Muscle of leg (tissue), 11 donors: Measurements from ENCODE around the gene SLC47A1. TPM values are rescaled to one million over a fixed set of nuclear protein-coding genes. Genes with fewer than 3 reads are reported as not detected.

Source experiments
- DNase-seq: peaks from one replicate; pipeline ENCODE4 v3.0.0; 2013
- H3K27ac ChIP-seq: one replicate; pipeline ENCODE4 v1.5.1; 2013; ENCODE audit warnings: mild to moderate bottlenecking, low read length, control low read depth
- H3K27me3 ChIP-seq: one replicate; pipeline ENCODE4 v1.6.1; 2013; ENCODE audit warnings: low read length; ENCODE audit not compliant: control insufficient read depth, insufficient read depth
- H3K36me3 ChIP-seq: one replicate; pipeline ENCODE4 v1.6.1; 2013; ENCODE audit warnings: low read length; ENCODE audit not compliant: control insufficient read depth, insufficient read depth
- H3K4me1 ChIP-seq: one replicate; pipeline ENCODE4 v1.6.1; 2013; ENCODE audit warnings: low read length; ENCODE audit not compliant: control insufficient read depth, insufficient read depth
- H3K4me3 ChIP-seq: one replicate; pipeline ENCODE4 v1.5.1; 2013; ENCODE audit warnings: low read length, control low read depth
- H3K9me3 ChIP-seq: replicated peaks from 2 replicates; pipeline ENCODE4 v1.6.1; 2013; ENCODE audit warnings: low read depth, low read length; ENCODE audit not compliant: control insufficient read depth
- WGBS: methylation state at CpG from one replicate; pipeline ENCODE4 v1.1.5; 2013; ENCODE audit warnings: missing lambda C conversion rate; ENCODE audit not compliant: insufficient coverage; 5-methylcytosine and 5-hydroxymethylcytosine counted together
- polyA plus RNA-seq, 8 donors: library from polyadenylated mRNA; unstranded; fragments of 120-200 nt; gene quantifications; one replicate each; pipeline versions ENCODE4 v1.2.1 to v1.2.3, GENCODE V29; 2013; ENCODE audit warnings: inconsistent platforms in 1 of 8, low replicate concordance in 1 of 8; ENCODE audit not compliant: insufficient read length in 8 of 8, insufficient read depth in 1 of 8
- total RNA-seq: library from RNA; stranded (reverse); fragments of 120-200 nt; gene quantifications from one replicate; pipeline ENCODE4 v1.2.4, GENCODE V29; 2013

SLC47A1 gene
- total and polyA plus RNA-seq, 9 donors, result 0.71 to 1.3 (median 1.1) TPM

DNA sequence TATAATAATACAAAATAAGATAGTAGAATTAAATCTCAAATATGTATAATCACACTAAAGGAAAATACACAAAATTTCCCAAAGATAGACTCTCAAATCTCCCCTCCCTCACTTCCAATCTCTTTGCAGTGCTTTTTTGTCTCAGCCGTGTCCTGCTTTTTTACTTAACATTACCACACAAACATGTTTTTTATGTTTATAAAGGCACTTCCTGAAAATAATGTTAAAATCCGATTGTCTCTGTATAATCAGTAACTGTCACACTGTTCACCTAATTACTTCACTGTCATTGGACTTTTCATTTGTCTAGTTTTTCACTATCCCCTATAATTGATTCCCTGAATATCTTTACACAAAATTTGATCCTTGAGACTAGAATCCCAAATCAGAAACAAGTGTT, 76.7 kb downstream of the SLC47A1 start:
- no peak for DNase-seq
- Histone ChIP-seq H3K9me3 (no peaks in the 10 kb centered on the region), H3K36me3 (no peaks in the 10 kb centered on the region), H3K4me3 (no peak overlapping the region), H3K4me1 (no peaks in the 10 kb centered on the region), H3K27me3 (no peaks in the 10 kb centered on the region), H3K27ac (no peak overlapping the region)
- WGBS, result no CpG with 5 or more reads among the region's 2 CpGs

DNA sequence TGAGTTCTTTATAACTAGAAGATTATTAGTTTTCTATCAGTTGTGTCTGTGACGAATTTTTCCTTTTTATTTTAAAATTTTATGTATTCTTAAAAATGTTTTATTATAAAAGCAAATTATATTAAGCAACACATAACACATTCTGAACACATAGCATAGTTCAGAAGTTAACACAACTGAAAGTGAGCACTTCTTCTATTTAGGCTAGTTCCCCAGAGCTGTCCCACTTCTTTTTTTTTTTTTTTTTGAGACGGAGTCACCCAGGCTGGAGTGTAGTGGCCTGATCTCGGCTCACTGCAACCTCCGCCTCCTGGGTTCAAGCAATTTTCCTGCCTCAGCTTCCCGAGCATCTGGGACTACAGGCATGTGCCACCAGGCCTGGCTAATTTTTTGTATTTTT, 77.2 kb downstream of the SLC47A1 start:
- Histone ChIP-seq H3K4me3 (no peak overlapping the region), H3K9me3 (no peaks in the 10 kb centered on the region), H3K27me3 (no peaks in the 10 kb centered on the region), H3K27ac (no peak overlapping the region), H3K4me1 (no peaks in the 10 kb centered on the region), H3K36me3 (no peaks in the 10 kb centered on the region)
- 40% methylated on average over 1 of the region's 5 CpGs for WGBS
- DNase-seq, result peak; percentile 8

DNA sequence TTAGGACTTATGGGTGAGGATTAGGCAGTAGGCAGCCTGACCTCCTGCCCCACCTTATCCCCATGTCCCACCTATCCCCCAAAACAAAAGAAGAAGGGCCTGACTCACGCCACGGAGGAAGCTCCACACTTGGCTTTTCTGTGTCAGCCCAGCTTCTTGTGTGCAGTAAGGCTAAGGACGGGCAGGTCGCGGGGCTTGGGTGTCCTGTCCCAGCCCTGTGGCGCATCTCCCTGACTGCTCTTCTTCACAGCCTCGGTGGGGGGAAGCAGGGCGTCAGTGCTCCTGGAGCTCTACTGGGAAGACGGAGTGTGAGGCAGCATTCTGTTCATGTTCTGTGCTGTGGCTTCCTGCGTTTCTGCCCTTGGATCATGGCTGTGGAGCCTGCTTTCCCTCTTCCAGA, 80.3 kb downstream of the SLC47A1 start:
- no peaks in the 10 kb centered on the region for H3K4me1 ChIP-seq
- no peaks in the 10 kb centered on the region for H3K27me3 ChIP-seq
- H3K27ac ChIP-seq, result no peak overlapping the region
- DNase-seq, result no peak
- no peaks in the 10 kb centered on the region for H3K36me3 ChIP-seq
- H3K4me3 ChIP-seq, result no peak overlapping the region
- WGBS, result 82% methylated on average over 8 of the region's 10 CpGs
- peaks cover 12% of the 10 kb centered on the region for H3K9me3 ChIP-seq

DNA sequence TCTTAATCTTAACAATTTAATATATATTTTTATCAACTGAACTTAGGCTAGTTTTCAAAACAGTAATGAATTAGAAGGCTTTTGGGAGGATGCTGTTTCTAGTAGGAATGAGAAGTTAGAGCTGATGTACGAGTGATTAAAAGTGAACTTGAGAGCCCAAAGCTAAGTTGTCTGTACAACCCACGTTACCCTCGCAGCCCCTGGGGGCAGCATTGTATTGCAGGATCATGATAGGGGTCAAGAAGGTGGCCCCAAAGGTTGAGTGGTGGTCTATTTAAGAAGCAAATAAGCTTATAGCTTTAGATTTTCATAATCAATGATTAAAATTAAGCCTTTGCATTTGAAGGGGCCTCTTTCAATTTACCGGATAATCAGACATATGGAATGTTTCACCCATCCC, 81.2 kb downstream of the SLC47A1 start:
- H3K4me1 ChIP-seq, result no peaks in the 10 kb centered on the region
- no peaks in the 10 kb centered on the region for H3K36me3 ChIP-seq
- 90% methylated on average over 2 of the region's 4 CpGs for WGBS
- no peak overlapping the region for H3K4me3 ChIP-seq
- no peak for DNase-seq
- no peak overlapping the region for H3K27ac ChIP-seq
- H3K27me3 ChIP-seq, result no peaks in the 10 kb centered on the region
- peaks cover 21% of the 10 kb centered on the region for H3K9me3 ChIP-seq

DNA sequence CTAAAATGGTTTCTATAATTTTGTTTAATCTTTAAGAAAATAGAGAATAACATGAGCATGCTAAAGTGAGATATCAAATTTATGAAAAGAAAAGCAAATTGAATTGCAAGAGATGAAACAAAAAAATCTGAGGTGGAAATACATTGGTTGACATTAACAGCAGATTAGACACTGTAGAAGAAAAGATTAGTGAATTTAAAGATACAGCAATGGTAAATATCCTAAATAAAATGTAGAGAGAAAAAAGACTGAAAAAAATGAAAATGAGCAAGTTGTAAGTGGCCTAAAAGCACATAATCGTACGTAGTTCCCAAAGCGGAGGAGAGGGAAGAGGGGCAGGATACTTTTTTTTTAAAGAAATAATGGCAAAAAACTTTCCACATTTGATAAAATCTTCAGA, 84.4 kb downstream of the SLC47A1 start:
- H3K27ac ChIP-seq, result no peak overlapping the region
- H3K27me3 ChIP-seq, result no peaks in the 10 kb centered on the region
- no peaks in the 10 kb centered on the region for H3K36me3 ChIP-seq
- H3K9me3 ChIP-seq, result peaks cover 34% of the 10 kb centered on the region
- H3K4me1 ChIP-seq, result no peaks in the 10 kb centered on the region
- WGBS, result no CpG with 5 or more reads among the region's 3 CpGs
- DNase-seq, result no peak
- H3K4me3 ChIP-seq, result no peak overlapping the region

DNA sequence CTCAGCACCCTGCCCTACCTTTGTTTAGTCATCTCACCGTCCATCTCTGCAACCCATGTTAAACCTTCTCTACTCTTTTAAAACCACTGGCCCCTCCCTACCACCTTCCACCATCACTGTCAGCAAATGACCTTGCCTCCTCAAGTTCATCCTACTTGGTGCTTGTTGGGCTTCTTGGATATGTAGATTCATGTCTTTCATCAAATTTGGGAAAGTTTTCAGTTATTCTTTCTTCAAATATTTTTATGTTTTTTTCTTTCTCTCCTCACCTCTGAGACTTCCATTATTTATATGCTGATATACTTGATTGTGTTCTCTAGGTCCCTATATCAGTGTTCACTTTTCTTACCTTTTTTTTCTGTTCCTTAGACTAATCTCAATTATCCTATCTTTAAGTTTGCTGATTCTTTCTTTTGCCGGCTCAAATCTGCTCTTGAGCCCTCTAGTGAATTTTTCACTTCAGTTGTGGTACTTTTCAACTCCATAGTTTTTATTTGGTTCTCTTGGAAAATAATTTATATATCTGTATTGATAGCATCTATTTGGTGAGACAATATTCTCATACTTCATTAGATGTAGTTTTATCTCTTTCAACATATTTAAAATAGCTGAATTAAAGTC, 86.2 kb downstream of the SLC47A1 start:
- Histone ChIP-seq H3K9me3 (peaks cover 34% of the 10 kb centered on the region), H3K27me3 (no peaks in the 10 kb centered on the region), H3K36me3 (no peaks in the 10 kb centered on the region), H3K4me3 (no peak overlapping the region), H3K27ac (no peak overlapping the region), H3K4me1 (no peaks in the 10 kb centered on the region)
- no peak for DNase-seq
- WGBS, result 90% methylated on average over 1 of the region's 2 CpGs

DNA sequence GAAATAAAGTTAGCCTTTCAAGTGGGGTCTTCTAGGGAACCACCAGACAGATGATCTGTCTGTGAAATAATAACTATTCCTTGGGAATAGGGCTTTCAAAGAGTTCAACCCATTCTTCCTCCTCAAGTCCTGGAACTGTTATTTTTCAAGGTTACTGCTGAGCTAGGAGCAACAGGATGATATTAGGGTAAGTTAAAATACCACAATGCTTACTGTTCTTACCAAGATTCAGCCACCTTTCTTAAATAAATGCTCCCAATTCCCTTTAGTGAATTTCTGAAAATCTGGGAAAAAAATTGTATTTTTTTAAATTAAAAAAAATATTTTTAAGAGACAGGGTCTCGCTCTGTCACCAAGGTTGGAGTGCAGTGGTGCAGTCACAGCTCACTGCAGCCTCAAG, 88.0 kb downstream of the SLC47A1 start:
- DNase-seq, result no peak
- no peak overlapping the region for H3K27ac ChIP-seq
- peaks cover 34% of the 10 kb centered on the region for H3K9me3 ChIP-seq
- H3K4me3 ChIP-seq, result no peak overlapping the region
- WGBS, result no CpG with 5 or more reads among the region's 1 CpG
- no peaks in the 10 kb centered on the region for H3K27me3 ChIP-seq
- H3K36me3 ChIP-seq, result no peaks in the 10 kb centered on the region
- no peaks in the 10 kb centered on the region for H3K4me1 ChIP-seq

DNA sequence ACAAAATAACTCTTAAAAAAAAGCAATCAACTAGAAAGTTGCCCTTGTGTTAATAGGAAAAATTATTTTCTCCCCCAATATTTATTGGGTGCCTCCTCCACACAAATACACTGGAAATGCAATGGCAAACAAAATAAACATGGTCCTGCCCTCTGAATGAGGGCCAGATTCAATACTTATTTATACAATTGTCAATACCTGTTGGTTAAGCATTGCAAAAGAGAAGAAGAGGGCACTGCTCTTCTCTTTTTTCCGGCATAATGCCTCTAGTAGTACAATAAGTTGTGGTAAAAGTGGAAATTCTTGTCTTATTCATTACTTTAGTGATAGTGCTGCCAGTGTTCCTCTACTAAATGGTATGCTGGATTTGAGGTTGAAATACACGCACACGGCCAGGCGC, 92.4 kb downstream of the SLC47A1 start:
- H3K9me3 ChIP-seq, result peaks cover 3% of the 10 kb centered on the region
- DNase-seq, result no peak
- H3K27ac ChIP-seq, result no peak overlapping the region
- 93% methylated on average over 2 of the region's 4 CpGs for WGBS
- H3K4me1 ChIP-seq, result no peaks in the 10 kb centered on the region
- H3K36me3 ChIP-seq, result no peaks in the 10 kb centered on the region
- H3K4me3 ChIP-seq, result no peak overlapping the region
- peaks cover 4% of the 10 kb centered on the region for H3K27me3 ChIP-seq

Other genes starting within 250 kb of the SLC47A1 start
- 5.7 TPM for gene B9D1, start 171.1 kb upstream of the SLC47A1 start, total RNA-seq
- gene B9D1, start 171.1 kb upstream of the SLC47A1 start, polyA plus RNA-seq, result 1 to 10 TPM; 5.7 to 9.7 (median 7.2) TPM
- 8.4 TPM for gene MAPK7, start 155.4 kb upstream of the SLC47A1 start, total RNA-seq
- 10 to 100 TPM; 17.9 to 28.4 (median 25.5) TPM for gene MAPK7, start 155.4 kb upstream of the SLC47A1 start, polyA plus RNA-seq
- 157 TPM for gene MFAP4, start 146.7 kb upstream of the SLC47A1 start, total RNA-seq
- gene MFAP4, start 146.7 kb upstream of the SLC47A1 start, polyA plus RNA-seq, result 100 to 1,000 TPM; 162 to 328 (median 246) TPM
- 4.1 TPM for gene RNF112, start 122.6 kb upstream of the SLC47A1 start, total RNA-seq
- 1 to 10 TPM; 2.8 to 5.4 (median 4.0) TPM for gene RNF112, start 122.6 kb upstream of the SLC47A1 start, polyA plus RNA-seq
- gene ALDH3A2, start 114.9 kb downstream of the SLC47A1 start, total RNA-seq, result 39.4 TPM
- 10 to 100 TPM; 26.6 to 35.9 (median 32.5) TPM for gene ALDH3A2, start 114.9 kb downstream of the SLC47A1 start, polyA plus RNA-seq
- not detected for gene SLC47A2, start 182.7 kb downstream of the SLC47A1 start, total RNA-seq
- under 1 TPM; 0.13 to 0.53 (median 0.22) TPM for gene SLC47A2, start 182.7 kb downstream of the SLC47A1 start, polyA plus RNA-seq
- 0.18 TPM for gene ALDH3A1, start 214.4 kb downstream of the SLC47A1 start, total RNA-seq
- under 1 TPM; 0.19 to 0.57 (median 0.30) TPM for gene ALDH3A1, start 214.4 kb downstream of the SLC47A1 start, polyA plus RNA-seq